IPS DF 6.9 (cell line): Measurements from ENCODE around the gene ACAP1.
A peak's percentile ranks its signal among the peaks of the same experiment; 100 is the strongest.
"Not testable (repeated sequence)": the region's sequence is repeated elsewhere in the genome, so short reads cannot be mapped to it uniquely, and the experiment has no call there.

Experiments
- DNase-seq: peaks from one replicate; pipeline ENCODE4 v3.0.0-alpha.2; 2013; ENCODE audit warnings: low read depth, low spot score
- H3K27ac ChIP-seq: one replicate; pipeline ENCODE4 v1.5.1; 2013; ENCODE audit warnings: low read length, control low read depth
- H3K27me3 ChIP-seq: 2 replicates; pipeline ENCODE4 v1.6.1; 2013; ENCODE audit warnings: mild to moderate bottlenecking, low read length; ENCODE audit not compliant: control insufficient read depth, insufficient read depth
- H3K36me3 ChIP-seq: 2 replicates; pipeline ENCODE4 v1.6.1; 2013; ENCODE audit warnings: low read length; ENCODE audit not compliant: control insufficient read depth, insufficient read depth
- H3K4me1 ChIP-seq: 2 replicates; pipeline ENCODE4 v1.6.1; 2013; ENCODE audit warnings: low read length; ENCODE audit not compliant: control insufficient read depth, insufficient read depth
- H3K4me3 ChIP-seq: 2 replicates; pipeline ENCODE4 v1.5.1; 2013; ENCODE audit warnings: mild to moderate bottlenecking, low read length
- H3K9me3 ChIP-seq: 2 replicates; pipeline ENCODE4 v1.6.1; 2013; ENCODE audit warnings: low read length, inconsistent platforms; ENCODE audit not compliant: control insufficient read depth, insufficient read depth
- WGBS: extraction: QIAGEN DNeasy Blood & Tissue Kit; methylation state at CpG from one replicate; pipeline ENCODE4 v1.1.7; 2013; ENCODE audit warnings: mixed read lengths, missing lambda C conversion rate; ENCODE audit not compliant: insufficient read length, insufficient coverage; 5-methylcytosine and 5-hydroxymethylcytosine counted together

The ACAP1 gene

GRCh38 chr17:7329997-7330637 lies 6.2 kb upstream of the ACAP1 start:
- H3K9me3 ChIP-seq = no peaks in the 10 kb centered on the region
- peaks cover 2% of the 10 kb centered on the region; the same call in 1 of the 2 replicates for H3K4me1 ChIP-seq
- H3K27me3 ChIP-seq = no peaks in the 10 kb centered on the region
- no CpG with 5 or more reads among the region's 34 CpGs for WGBS
- H3K4me3 ChIP-seq = peak overlapping the region; percentile 72; the same call in 1 of the 2 replicates
- DNase-seq = peak; percentile 72
- peaks cover 3% of the 10 kb centered on the region; the same call in 1 of the 2 replicates for H3K36me3 ChIP-seq
- H3K27ac ChIP-seq = no peak overlapping the region

DNA sequence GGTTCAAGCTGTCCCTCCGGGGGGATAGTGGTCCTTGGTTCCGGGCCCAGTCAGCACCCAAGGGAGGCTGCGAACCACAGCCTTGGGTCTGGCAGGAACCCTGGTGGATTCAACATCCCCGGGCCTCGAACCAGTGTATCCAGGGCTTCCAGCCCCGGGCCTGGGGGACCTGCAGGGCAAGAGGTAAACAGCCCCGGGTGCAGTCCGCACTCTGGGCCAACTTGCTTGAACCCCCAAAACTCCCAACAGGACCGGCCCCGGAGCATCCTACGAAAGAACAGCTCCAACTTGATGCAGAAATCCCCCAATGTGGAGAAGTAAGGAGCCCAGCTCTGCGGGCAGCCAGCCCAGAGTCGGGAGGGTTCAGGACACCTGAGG lies 5.7 kb upstream of the ACAP1 start:
- Histone ChIP-seq H3K36me3 (peaks cover 3% of the 10 kb centered on the region; the same call in 1 of the 2 replicates), H3K9me3 (no peaks in the 10 kb centered on the region), H3K4me1 (peaks cover 2% of the 10 kb centered on the region; the same call in 1 of the 2 replicates), H3K27me3 (no peaks in the 10 kb centered on the region), H3K4me3 (peak overlapping the region; percentile 72; the same call in 1 of the 2 replicates), H3K27ac (no peak overlapping the region)
- WGBS = no CpG with 5 or more reads among the region's 13 CpGs
- DNase-seq = no peak

GRCh38 chr17:7332111-7332510 lies 4.2 kb upstream of the ACAP1 start:
- no peaks in the 10 kb centered on the region for H3K27me3 ChIP-seq
- no peak for DNase-seq
- no peak overlapping the region for H3K27ac ChIP-seq
- H3K36me3 ChIP-seq = no peaks in the 10 kb centered on the region
- no CpG with 5 or more reads among the region's 7 CpGs for WGBS
- peaks cover 4% of the 10 kb centered on the region for H3K4me1 ChIP-seq
- H3K4me3 ChIP-seq = no peak overlapping the region
- no peaks in the 10 kb centered on the region for H3K9me3 ChIP-seq

GRCh38 chr17:7332600-7333069 lies 3.7 kb upstream of the ACAP1 start:
- not testable (repeated sequence) for H3K27ac ChIP-seq, H3K4me3 ChIP-seq, DNase-seq

GRCh38 chr17:7334938-7335538 lies 1.3 kb upstream of the ACAP1 start:
- no peak for DNase-seq
- H3K4me3 ChIP-seq = no peak overlapping the region
- H3K27me3 ChIP-seq = no peaks in the 10 kb centered on the region
- no peaks in the 10 kb centered on the region for H3K9me3 ChIP-seq
- H3K4me1 ChIP-seq = peaks cover 4% of the 10 kb centered on the region
- H3K27ac ChIP-seq = no peak overlapping the region
- H3K36me3 ChIP-seq = no peaks in the 10 kb centered on the region
- WGBS = no CpG with 5 or more reads among the region's 3 CpGs

More at GRCh38 chr17:7332600-7333069, 3.7 kb upstream of the ACAP1 start:
- not testable (repeated sequence) for H3K36me3 ChIP-seq, H3K4me1 ChIP-seq, H3K27me3 ChIP-seq, H3K9me3 ChIP-seq
- WGBS = no CpG with 5 or more reads among the region's 14 CpGs

- no CpG with 5 or more reads among the region's 13 CpGs for WGBS
- not testable (repeated sequence) for H3K4me3 ChIP-seq, H3K27me3 ChIP-seq, H3K4me1 ChIP-seq, H3K9me3 ChIP-seq, DNase-seq, H3K27ac ChIP-seq, H3K36me3 ChIP-seq
Measured at GRCh38 chr17:7335765-7336164, 564 bp upstream of the ACAP1 start.

DNA sequence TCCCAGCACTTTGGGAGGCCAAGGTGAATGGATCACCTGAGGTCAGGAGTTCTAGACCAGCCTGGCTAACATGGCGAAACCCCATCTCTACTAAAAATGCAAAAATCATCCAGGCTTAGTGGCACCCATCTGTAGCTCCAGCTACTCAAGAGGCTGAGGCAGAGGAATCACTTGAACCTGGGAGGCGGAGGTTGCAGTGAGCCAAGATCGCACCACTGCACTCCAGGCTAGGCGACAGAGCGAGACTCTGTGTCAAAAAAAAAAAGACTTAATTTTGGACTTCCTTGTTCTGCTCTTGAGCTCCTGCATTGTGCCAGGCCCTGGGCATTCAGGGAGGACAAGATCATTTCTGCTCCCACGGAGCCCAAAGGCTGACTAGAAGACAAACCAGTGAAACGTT lies 1.3 kb downstream of the ACAP1 start:
- H3K27me3 ChIP-seq, H3K27ac ChIP-seq, H3K4me1 ChIP-seq, H3K36me3 ChIP-seq, H3K9me3 ChIP-seq, H3K4me3 ChIP-seq, DNase-seq: not testable (repeated sequence)
- WGBS = no CpG with 5 or more reads among the region's 7 CpGs

- Histone ChIP-seq H3K27ac (no peak overlapping the region), H3K9me3 (no peaks in the 10 kb centered on the region), H3K4me1 (peaks cover 3% of the 10 kb centered on the region), H3K36me3 (no peaks in the 10 kb centered on the region), H3K4me3 (no peak overlapping the region), H3K27me3 (no peaks in the 10 kb centered on the region)
- WGBS = no CpG with 5 or more reads among the region's 2 CpGs
- DNase-seq = no peak
Measured at GRCh38 chr17:7340179-7340578, 3.9 kb downstream of the ACAP1 start.

DNA sequence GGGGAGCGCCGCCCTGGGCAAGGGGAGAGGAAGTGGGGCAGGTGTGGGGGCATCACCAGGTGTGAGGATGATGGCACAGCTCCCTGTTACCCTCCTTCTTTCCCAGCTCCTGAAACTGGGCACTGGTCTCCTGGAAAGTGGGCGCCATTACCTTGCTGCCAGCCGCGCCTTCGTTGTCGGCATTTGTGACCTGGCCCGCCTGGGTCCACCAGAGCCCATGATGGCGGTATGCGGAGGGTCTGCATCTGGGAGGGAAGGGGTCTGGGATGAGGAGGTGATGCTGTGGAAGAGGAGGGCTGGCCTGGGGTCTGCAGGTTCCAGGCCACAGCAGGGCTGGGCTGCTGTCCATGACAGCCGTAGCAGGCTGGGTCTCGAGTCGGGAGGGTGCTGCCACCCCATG lies 5.5 kb downstream of the ACAP1 start:
- WGBS = no CpG with 5 or more reads among the region's 13 CpGs
- H3K9me3 ChIP-seq = no peaks in the 10 kb centered on the region
- no peaks in the 10 kb centered on the region for H3K27me3 ChIP-seq
- DNase-seq = no peak
- H3K4me1 ChIP-seq = peaks cover 2% of the 10 kb centered on the region
- no peak overlapping the region for H3K27ac ChIP-seq
- no peak overlapping the region for H3K4me3 ChIP-seq
- no peaks in the 10 kb centered on the region for H3K36me3 ChIP-seq

DNA sequence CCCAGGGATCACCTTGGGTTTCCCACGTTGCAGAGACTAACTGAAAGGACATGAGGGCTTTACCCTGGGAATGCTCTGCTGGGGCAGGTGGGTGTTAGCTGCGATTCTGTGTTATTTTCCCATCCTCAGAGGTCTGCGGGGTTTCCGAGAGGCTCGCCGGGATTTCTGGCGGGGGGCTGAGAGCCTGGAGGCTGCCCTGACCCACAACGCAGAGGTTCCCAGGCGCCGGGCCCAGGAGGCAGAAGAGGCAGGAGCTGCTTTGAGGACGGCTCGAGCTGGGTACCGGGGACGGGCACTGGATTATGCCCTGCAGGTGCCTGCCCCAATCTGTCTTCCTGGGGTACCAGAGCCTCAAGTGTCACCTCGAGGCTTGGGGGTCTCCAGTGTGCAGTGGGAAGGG lies 6.9 kb downstream of the ACAP1 start:
- Histone ChIP-seq H3K27ac (no peak overlapping the region), H3K27me3 (no peaks in the 10 kb centered on the region), H3K36me3 (no peaks in the 10 kb centered on the region), H3K4me1 (no peaks in the 10 kb centered on the region), H3K4me3 (no peak overlapping the region), H3K9me3 (no peaks in the 10 kb centered on the region)
- no peak for DNase-seq
- no CpG with 5 or more reads among the region's 15 CpGs for WGBS
